GM12865 (cell line): ENCODE results near the gene CHSY1.

ENCODE experiments used
- DNase-seq: peaks from one replicate; pipeline ENCODE4 v3.0.0; 2010; ENCODE audit warnings: low read depth
- H3K4me3 ChIP-seq: 2 replicates; pipeline ENCODE4 v1.5.1; 2011; ENCODE audit warnings: mild to moderate bottlenecking, low read depth, low read length, control low read depth
- CTCF ChIP-seq: IDR thresholded peaks from 2 replicates; pipeline ENCODE4 v1.5.1; 2011; ENCODE audit warnings: low read length, control low read depth, low read depth, inconsistent platforms; ENCODE audit not compliant: insufficient read depth; ENCODE audit errors: missing control alignments

Gene CHSY1

DNA sequence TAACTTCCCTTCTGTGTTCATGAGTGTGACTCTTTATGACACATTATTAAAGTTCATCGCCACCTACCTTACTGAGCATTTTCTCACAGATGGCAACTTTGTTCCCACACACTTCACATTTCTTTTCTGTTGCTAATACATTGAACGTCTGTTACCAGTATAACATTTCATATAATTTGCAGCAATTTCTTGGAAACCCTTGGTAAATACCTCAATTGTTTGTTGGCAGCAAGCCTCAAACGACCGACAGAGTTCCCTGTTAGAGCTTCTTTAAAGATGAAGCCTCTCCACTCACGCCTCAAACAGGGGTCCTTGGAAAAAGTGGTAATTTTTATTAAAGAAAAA is 3.2 kb upstream of the CHSY1 start:
- no peak for DNase-seq
- TF ChIP-seq CTCF, result no peak
- no peak overlapping the region for H3K4me3 ChIP-seq

DNA sequence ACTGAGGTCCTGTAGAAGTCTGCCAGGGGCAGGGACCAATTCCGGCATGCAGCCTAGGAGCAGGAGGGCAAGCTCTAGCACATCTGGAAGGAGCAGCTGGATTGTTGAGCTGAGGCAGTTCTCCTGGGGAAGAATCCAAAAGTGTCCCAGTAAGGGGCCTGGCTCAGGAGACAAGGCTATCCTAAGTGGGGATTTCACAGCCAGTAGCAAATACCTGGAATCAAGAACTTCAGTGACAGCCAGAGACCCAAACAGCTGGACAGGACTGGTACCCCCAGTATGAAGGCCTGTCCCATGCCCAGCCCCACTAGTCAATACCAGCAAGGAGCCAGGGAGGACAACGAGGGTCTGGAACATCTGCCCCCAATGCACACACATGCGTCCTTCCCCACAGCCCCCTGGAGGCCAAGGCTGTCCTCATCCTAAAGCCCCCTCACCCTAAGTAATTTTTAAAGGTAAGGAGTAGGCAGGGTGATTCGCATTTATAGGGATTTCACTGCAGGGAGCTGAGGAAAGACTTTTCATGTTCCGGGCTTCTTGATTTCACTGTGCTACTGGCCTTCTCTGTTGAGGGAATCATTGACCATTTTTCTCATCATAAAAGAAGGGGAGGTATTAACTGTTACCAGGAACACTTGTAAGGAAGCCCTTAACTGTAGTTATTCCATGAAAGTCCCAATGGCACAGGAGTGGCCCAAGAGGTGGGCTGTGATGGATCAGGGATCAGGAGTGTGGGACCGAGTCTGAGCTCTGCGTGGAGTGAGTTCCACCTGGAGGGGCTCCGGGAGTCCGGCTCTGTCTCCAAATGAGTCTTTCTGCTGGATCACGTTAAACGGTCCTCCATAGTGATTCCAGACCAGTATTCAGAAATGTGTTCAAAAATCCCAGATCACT is 2.6 kb upstream of the CHSY1 start:
- no peak overlapping the region for H3K4me3 ChIP-seq
- no peak for DNase-seq
- no peak for TF ChIP-seq CTCF

DNA sequence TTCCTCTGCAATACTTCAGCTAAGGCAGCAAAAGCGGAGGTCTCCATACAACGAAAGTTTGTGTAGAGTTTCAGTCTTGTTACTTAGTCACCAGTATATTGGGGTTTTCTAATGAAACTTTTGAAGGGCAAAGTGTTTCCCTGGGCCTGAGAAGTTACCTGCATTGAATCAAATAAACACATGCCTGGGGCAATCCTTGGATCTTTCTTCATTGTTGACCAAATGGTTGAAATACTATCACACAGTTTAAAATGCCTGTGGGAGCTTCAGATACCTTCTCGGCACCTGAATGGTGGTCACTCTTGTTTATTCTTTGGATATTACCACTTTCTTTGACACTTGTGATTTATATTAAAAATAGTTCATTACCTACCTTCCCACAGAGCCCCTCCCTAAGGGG is 988 bp upstream of the CHSY1 start:
- no peak for TF ChIP-seq CTCF
- peak overlapping the region; percentile 74 for H3K4me3 ChIP-seq
- DNase-seq, result peak; percentile 34

DNA sequence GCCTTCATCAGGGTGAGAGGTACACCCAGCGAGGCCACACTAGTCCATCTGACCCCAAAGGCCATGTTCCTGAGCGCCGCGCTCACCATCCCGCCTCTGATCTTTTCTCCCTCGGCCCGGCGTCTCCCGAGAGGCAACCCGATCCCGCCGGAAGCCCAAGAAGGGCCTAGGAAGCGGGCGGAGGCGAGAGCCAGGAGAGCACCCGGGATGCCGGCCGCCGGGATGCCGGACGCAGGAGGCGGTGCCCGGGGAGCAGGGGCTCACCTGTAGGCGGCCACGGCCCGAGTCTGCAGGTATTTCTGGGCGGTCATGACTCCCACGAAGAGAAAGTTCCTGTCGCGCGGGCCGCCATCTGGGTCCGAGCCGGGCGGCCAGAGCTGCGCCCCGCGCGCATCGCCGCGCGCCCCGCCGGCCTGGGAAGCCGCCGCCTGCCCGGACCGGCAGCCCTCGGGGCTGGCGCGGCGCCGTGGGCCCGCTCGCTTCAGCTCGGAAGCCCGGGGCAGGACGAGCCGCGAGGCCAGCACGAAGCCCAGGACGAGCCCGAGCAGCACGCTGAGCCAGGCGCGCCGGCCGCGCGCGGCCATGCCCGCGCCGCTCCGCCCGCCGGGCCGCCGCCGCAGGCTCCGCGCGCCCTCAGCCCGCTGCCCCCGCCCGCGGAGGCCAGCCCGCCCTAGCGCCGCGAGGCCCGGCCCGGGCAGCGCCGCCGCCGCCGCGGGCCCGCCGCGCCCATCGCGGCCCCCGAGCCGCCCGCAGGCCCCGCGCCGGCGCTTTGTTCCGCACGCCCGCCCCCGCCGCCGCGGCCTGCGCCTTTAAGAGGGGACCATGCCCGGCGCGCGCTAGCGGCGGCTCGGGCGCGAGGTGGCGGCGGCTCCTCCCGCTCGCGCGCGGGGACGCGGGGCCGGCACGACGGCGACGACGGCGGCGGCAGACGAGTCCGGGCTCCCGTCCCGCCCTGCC is 697 bp downstream of the CHSY1 start:
- peak; percentile 33 for DNase-seq
- no peak for TF ChIP-seq CTCF
- H3K4me3 ChIP-seq, result peak overlapping the region; percentile 90

GRCh38 chr15:101250341-101250831 is 1.5 kb downstream of the CHSY1 start:
- H3K4me3 ChIP-seq, result peak overlapping the region; percentile 90
- no peak for DNase-seq
- no peak for TF ChIP-seq CTCF

DNA sequence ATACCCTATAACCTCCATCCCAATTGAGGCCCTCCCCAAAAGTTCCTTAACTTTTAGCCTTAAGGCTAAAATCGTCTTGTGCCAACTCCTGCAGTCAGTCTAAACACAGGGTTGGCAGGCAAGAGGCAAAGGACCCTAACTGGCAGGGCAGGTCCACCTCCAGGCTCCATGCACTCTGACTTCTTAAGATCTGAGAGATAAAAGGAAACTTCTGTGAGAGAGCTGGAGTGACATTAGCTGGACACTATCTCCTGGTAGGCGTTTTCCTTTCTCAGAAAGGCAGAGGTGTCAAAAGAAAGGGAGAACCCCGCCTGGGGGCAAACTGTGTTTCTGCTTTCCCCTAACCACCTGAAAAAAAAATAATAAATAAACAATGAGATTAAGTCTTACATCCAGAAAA is 3.6 kb downstream of the CHSY1 start:
- H3K4me3 ChIP-seq, result no peak overlapping the region
- DNase-seq, result no peak
- no peak for TF ChIP-seq CTCF
